GM12878 (cell line): ENCODE results near the gene OR51M1. TPM values are rescaled to one million over a fixed set of nuclear protein-coding genes. Genes with fewer than 3 reads are reported as not detected.
"Not testable (repeated sequence)": the region's sequence is repeated elsewhere in the genome, so short reads cannot be mapped to it uniquely, and the experiment has no call there.

ENCODE experiments used
- ATAC-seq: fragments of 200-7000 bp; cut with Tn5 transposase; 3 replicates; pipeline ENCODE4 v1.9.1; 2020; ENCODE audit warnings: mild to moderate bottlenecking, moderate library complexity
- BruUV-seq: library from RNA; stranded (reverse); fragments of 400-500 nt; replicated peaks from 2 replicates; lab custom pipeline; 2021; lab: Mats Ljungman, UMichigan
- CTCF ChIA-PET: fragments of 300-600 bp; sonication (Branson Sonifier 250); formaldehyde crosslinking; extraction: SDS; loops from one replicate; lab custom pipeline; 2021; ENCODE audit warnings: inconsistent platforms; lab: Yijun Ruan, JAX
- POLR2A ChIA-PET: fragments of 350-600 bp; formaldehyde crosslinking; extraction: SDS; loops from one replicate; lab custom pipeline; 2021; ENCODE audit warnings: inconsistent platforms; lab: Charles Lee
- RAD21 ChIA-PET: fragments of 300-600 bp; sonication (Branson Sonifier 250); formaldehyde crosslinking; loops from one replicate; lab custom pipeline; 2023; ENCODE audit warnings: antibody characterized with exemption; ENCODE audit not compliant: unreplicated experiment; lab: Charles Lee
- SMC1A ChIA-PET: fragments of 300-600 bp; sonication (Branson Sonifier 250); formaldehyde crosslinking; loops from one replicate; lab custom pipeline; 2023; ENCODE audit not compliant: unreplicated experiment, uncharacterized antibody; lab: Charles Lee
- DNase-seq: peaks from one replicate; pipeline ENCODE4 v3.0.0-alpha.2; 2011; ENCODE audit warnings: low read depth, low spot score
- FAIRE-seq: peaks from 3 replicates; lab custom pipeline; 2011; peaks lifted over from hg19 to GRCh38; lab: Jason Lieb, UNC
- H2AFZ ChIP-seq: 2 replicates; pipeline ENCODE4 v1.6.0; 2011; ENCODE audit warnings: low read depth, low read length, control low read depth; ENCODE audit not compliant: control insufficient read depth
- H3K27ac ChIP-seq: 2 replicates; pipeline ENCODE4 v1.5.1; 2011; ENCODE audit warnings: control low read depth; ENCODE audit not compliant: control insufficient read depth, insufficient read depth
- H3K27me3 ChIP-seq, 2 experiments: replicated peaks in 1 of 2; 2 replicates each; pipeline versions ENCODE4 v1.6.0 to v1.6.1; 2011; ENCODE audit warnings: low read length in 1 of 2; ENCODE audit not compliant: control insufficient read depth in 2 of 2, insufficient read depth in 2 of 2
- H3K36me3 ChIP-seq, 2 experiments: 2 replicates each; pipeline ENCODE4 v1.5.1; 2011; ENCODE audit warnings: low read length in 1 of 2; ENCODE audit not compliant: control insufficient read depth in 2 of 2, insufficient read depth in 2 of 2
- H3K4me1 ChIP-seq: 2 replicates; pipeline ENCODE4 v1.6.1; 2011; ENCODE audit warnings: mild to moderate bottlenecking, low read length, moderate library complexity, mixed read lengths; ENCODE audit not compliant: control insufficient read depth, insufficient read depth
- H3K4me2 ChIP-seq: 2 replicates; pipeline ENCODE4 v1.6.0; 2011; ENCODE audit warnings: control low read depth; ENCODE audit not compliant: control insufficient read depth, insufficient read depth
- H3K4me3 ChIP-seq: fragments of 200-600 bp; sonication (generic); 2 replicates; pipeline ENCODE4 v1.5.1; 2016
- H3K79me2 ChIP-seq: 2 replicates; pipeline ENCODE4 v1.6.0; 2011; ENCODE audit warnings: low read length; ENCODE audit not compliant: control insufficient read depth, insufficient read depth
- H3K9ac ChIP-seq: 2 replicates; pipeline ENCODE4 v1.8.0; 2011; ENCODE audit warnings: low read length, control low read depth, mixed read lengths; ENCODE audit not compliant: control insufficient read depth, insufficient read depth
- H3K9me3 ChIP-seq: replicated peaks from 3 replicates; pipeline ENCODE4 v1.5.1; 2011; ENCODE audit warnings: mild to moderate bottlenecking, low read length; ENCODE audit not compliant: control insufficient read depth, insufficient read depth
- H4K20me1 ChIP-seq: 2 replicates; pipeline ENCODE4 v1.6.0; 2011; ENCODE audit not compliant: control insufficient read depth, insufficient read depth
- CBX3 ChIP-seq: fragments of 200-600 bp; sonication (generic); IDR thresholded peaks from 2 replicates; pipeline ENCODE4 v1.6.1; 2016; ENCODE audit warnings: low read depth, borderline replicate concordance
- MAX ChIP-seq: IDR thresholded peaks from 2 replicates; pipeline ENCODE4 v1.6.1; 2012; ENCODE audit warnings: low read depth, low read length, improper control_type of control experiment
- POLR2A ChIP-seq: IDR thresholded peaks from 2 replicates; pipeline ENCODE4 v1.6.1; 2011; ENCODE audit warnings: low read depth, mild to moderate bottlenecking, low read length
- SIX5 ChIP-seq: IDR thresholded peaks from 2 replicates; pipeline ENCODE4 v1.6.1; 2011; ENCODE audit warnings: mild to moderate bottlenecking, low read depth, low read length, moderate library complexity; ENCODE audit not compliant: severe bottlenecking
- SRF ChIP-seq, 2 experiments: IDR thresholded peaks; 2 replicates each; pipeline ENCODE4 v1.6.1; 2011; ENCODE audit warnings: low read depth in 2 of 2, low read length in 2 of 2, mild to moderate bottlenecking in 1 of 2, moderate library complexity in 1 of 2
- TCF12 ChIP-seq: IDR thresholded peaks from 2 replicates; pipeline ENCODE4 v1.6.1; 2011; ENCODE audit warnings: low read depth, mild to moderate bottlenecking, low read length
- WGBS: methylation state at CpG from one replicate; pipeline ENCODE4 v1.1.6; 2016; ENCODE audit warnings: low lambda C conversion rate; ENCODE audit not compliant: insufficient replicate concordance, insufficient coverage; ENCODE audit errors: missing lambda C conversion rate; 5-methylcytosine and 5-hydroxymethylcytosine counted together
- in situ Hi-C: fragments of 300-500 bp; cut with MboI; formaldehyde crosslinking; loops from 9 replicates; pipeline ENCODE4 v1.14.3; 2018; ENCODE audit warnings: mixed read lengths
- intact Hi-C: fragments of 100-400 bp; cut with micrococcal nuclease; formaldehyde crosslinking; loops from one replicate; pipeline ENCODE4 v1.14.2; 2022; ENCODE audit not compliant: unreplicated experiment
- polyA plus RNA-seq, 11 experiments: library from polyadenylated mRNA; depleted of rRNA in 4 of 11; unstranded in 6 of 11; stranded (reverse) in 5 of 11; fragments of >200 nt; fragmentation: Nextera tagmentation in 4 of 11; fragmentation: Illumina TruSeq in 1 of 11; extraction: Ambion mirVana in 4 of 11; extraction: Trizol in 1 of 11; gene quantifications; 1 replicate in 1 of 11; 2 replicates in 10 of 11; pipeline versions ENCODE4 v1.2.1 to v1.2.3, GENCODE V29; 2011 to 2016; ENCODE audit warnings: inconsistent platforms in 2 of 11, missing spikeins in 2 of 11, low read depth in 1 of 11
- total RNA-seq, 4 experiments: library from RNA; depleted of rRNA in 3 of 4; stranded (reverse); fragments of >200 nt in 3 of 4; fragmentation: Illumina TruSeq in 1 of 4; extraction: Trizol in 1 of 4; gene quantifications; 2 replicates each; pipeline versions ENCODE4 v1.2.1 to v1.2.3, GENCODE V29; 2013 to 2021

Gene OR51M1
- total and polyA plus RNA-seq, 10 of the 15 experiments (the other 5 are each of a cell fraction or from before 2014, with no cell fraction given), result 0.06 TPM; not detected in 9

DNA sequence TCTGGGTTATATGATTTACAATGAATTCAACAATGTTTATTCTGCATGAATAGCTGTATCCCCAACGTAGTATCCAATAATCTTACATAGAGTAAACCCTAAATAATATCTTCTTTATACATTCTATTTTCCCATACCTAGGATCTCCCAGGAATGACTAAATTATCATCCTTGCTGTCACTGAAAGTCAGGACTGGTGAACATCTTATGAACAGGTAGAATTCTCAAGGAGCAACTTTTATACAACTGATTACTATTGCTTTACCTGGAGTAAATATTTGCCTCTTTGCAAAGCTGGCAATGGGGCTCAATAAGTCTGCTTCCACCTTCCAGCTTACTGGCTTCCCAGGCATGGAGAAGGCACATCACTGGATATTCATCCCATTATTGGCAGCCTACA lies 32.4 kb upstream of the OR51M1 start, which contains the start of gene OR51B6 (continued):
- TF ChIP-seq SRF (IDR thresholded peaks at IDR 0.05; ENCODE audit: low read depth in 2 of 2, low read length in 2 of 2) (no peak), TCF12 (no peak), SIX5 (no peak), POLR2A (no peak), CBX3 (no peak), MAX (no peak)

DNA sequence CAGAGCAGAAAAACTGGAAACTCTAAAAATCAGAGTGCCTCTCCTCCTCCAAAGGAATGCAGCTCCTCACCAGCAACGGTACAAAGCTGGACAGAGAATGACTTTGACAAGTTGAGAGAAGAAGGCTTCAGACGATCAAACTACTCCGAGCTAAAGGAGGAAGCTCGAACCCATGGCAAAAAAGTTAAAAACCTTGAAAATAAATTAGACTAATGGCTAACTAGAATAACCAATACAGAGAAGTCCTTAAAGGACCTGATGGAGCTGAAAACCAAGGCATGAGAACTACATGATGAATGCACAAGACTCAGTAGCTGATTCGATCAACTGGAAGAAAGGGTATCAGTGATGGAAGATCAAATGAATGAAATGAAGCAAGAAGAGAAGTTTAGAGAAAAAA lies 27.6 kb upstream of the OR51M1 start:
- H3K9ac ChIP-seq, POLR2A ChIA-PET, intact Hi-C loops, BruUV-seq, SMC1A ChIA-PET, ATAC-seq, H4K20me1 ChIP-seq, H3K36me3 ChIP-seq, H3K9me3 ChIP-seq, H3K79me2 ChIP-seq, H3K4me1 ChIP-seq, RAD21 ChIA-PET, H3K27me3 ChIP-seq, H3K4me2 ChIP-seq, FAIRE-seq, CTCF ChIA-PET, DNase-seq, in situ Hi-C loops, H3K4me3 ChIP-seq, H3K27ac ChIP-seq, H2AFZ ChIP-seq: not testable (repeated sequence)
- WGBS, result 24% methylated on average over 5 of the region's 5 CpGs
